Measurements from ENCODE around the gene TIMM17A. TPM values are rescaled to one million over a fixed set of nuclear protein-coding genes. Genes with fewer than 3 reads are reported as not detected.
A peak's percentile ranks its signal among the peaks of the same experiment; 100 is the strongest.
"Not testable (repeated sequence)": the region's sequence is repeated elsewhere in the genome, so short reads cannot be mapped to it uniquely, and the experiment has no call there.

The TIMM17A gene
- total RNA-seq, 1 experiment from 2014 or later: 97.0 TPM

GRCh38 chr1:201955729-201956143 lies 433 bp downstream of the TIMM17A start:
- DNase-seq: no peak
- no peaks in the 10 kb centered on the region for H3K27me3 ChIP-seq
- H3K9me3 ChIP-seq: no peaks in the 10 kb centered on the region
- peak overlapping the region; percentile 97 for H3K4me3 ChIP-seq
- peaks cover 44% of the 10 kb centered on the region for H3K36me3 ChIP-seq

- Histone ChIP-seq H3K9me3 (no peaks in the 10 kb centered on the region), H3K4me3 (no peak overlapping the region), H3K36me3 (peaks cover 68% of the 10 kb centered on the region), H3K27me3 (no peaks in the 10 kb centered on the region)
- no peak for DNase-seq
Observed at GRCh38 chr1:201958348-201958747, 3.0 kb downstream of the TIMM17A start.

GRCh38 chr1:201962382-201962781 lies 7.1 kb downstream of the TIMM17A start:
- not testable (repeated sequence) for H3K4me3 ChIP-seq, H3K27me3 ChIP-seq, H3K9me3 ChIP-seq, DNase-seq
- H3K36me3 ChIP-seq: peaks cover 88% of the 10 kb centered on the region

- H3K36me3 ChIP-seq: peaks cover 84% of the 10 kb centered on the region
- DNase-seq: no peak
- H3K9me3 ChIP-seq: no peaks in the 10 kb centered on the region
- no peak overlapping the region for H3K4me3 ChIP-seq
- no peaks in the 10 kb centered on the region for H3K27me3 ChIP-seq
Observed at GRCh38 chr1:201964261-201964660, 9.0 kb downstream of the TIMM17A start.

- DNase-seq: no peak
- Histone ChIP-seq H3K9me3 (no peaks in the 10 kb centered on the region), H3K27me3 (no peaks in the 10 kb centered on the region), H3K4me3 (no peak overlapping the region), H3K36me3 (peaks cover 89% of the 10 kb centered on the region)
Observed at GRCh38 chr1:201966171-201966570, 10.9 kb downstream of the TIMM17A start.

GRCh38 chr1:201968202-201968925 lies 13.1 kb downstream of the TIMM17A start:
- peaks cover 68% of the 10 kb centered on the region for H3K36me3 ChIP-seq
- H3K9me3 ChIP-seq: no peaks in the 10 kb centered on the region
- DNase-seq: no peak
- no peak overlapping the region for H3K4me3 ChIP-seq
- no peaks in the 10 kb centered on the region for H3K27me3 ChIP-seq

GRCh38 chr1:201970334-201971159 lies 15.2 kb downstream of the TIMM17A start:
- Histone ChIP-seq H3K36me3 (peaks cover 48% of the 10 kb centered on the region), H3K4me3 (no peak overlapping the region), H3K9me3 (no peaks in the 10 kb centered on the region), H3K27me3 (no peaks in the 10 kb centered on the region)
- peak; percentile 66 for DNase-seq

- peak; percentile 80 for DNase-seq
Observed at GRCh38 chr1:201982082-201982622, 26.8 kb downstream of the TIMM17A start.

GRCh38 chr1:201982623-201983379 lies 27.5 kb downstream of the TIMM17A start, which contains the start of gene RNPEP:
Gene RNPEP (plus strand): TSS chr1:201982648. CDS start chr1:201982667, 19 bp downstream.
- Histone ChIP-seq H3K4me3 (peak within 1 kb of the TSS; percentile 96), H3K27me3 (no peaks in the 10 kb centered on the region)
- peak; percentile 91 for DNase-seq

More at GRCh38 chr1:201982082-201982622, 26.8 kb downstream of the TIMM17A start:
- H3K4me3 ChIP-seq: peak overlapping the region; percentile 96
- H3K36me3 ChIP-seq: peaks cover 6% of the 10 kb centered on the region; the same call in 1 of the 2 replicates
- H3K27me3 ChIP-seq: no peaks in the 10 kb centered on the region
- no peaks in the 10 kb centered on the region for H3K9me3 ChIP-seq

GRCh38 chr1:201983380-201983805 lies 28.1 kb downstream of the TIMM17A start:
- Histone ChIP-seq H3K36me3 (peaks cover 7% of the 10 kb centered on the region), H3K4me3 (peak overlapping the region; percentile 96), H3K9me3 (no peaks in the 10 kb centered on the region), H3K27me3 (no peaks in the 10 kb centered on the region)
- DNase-seq: no peak

More at GRCh38 chr1:201982623-201983379, 27.5 kb downstream of the TIMM17A start, which contains the start of gene RNPEP:
- Histone ChIP-seq H3K9me3 (no peaks in the 10 kb centered on the region), H3K36me3 (peaks cover 6% of the 10 kb centered on the region; the same call in 1 of the 2 replicates)

- no peak for DNase-seq
- Histone ChIP-seq H3K9me3 (no peaks in the 10 kb centered on the region), H3K4me3 (no peak overlapping the region), H3K27me3 (no peaks in the 10 kb centered on the region), H3K36me3 (peaks cover 17% of the 10 kb centered on the region)
Observed at GRCh38 chr1:201984446-201984845, 29.1 kb downstream of the TIMM17A start.

GRCh38 chr1:201985355-201985754 lies 30.1 kb downstream of the TIMM17A start:
- H3K4me3 ChIP-seq: no peak overlapping the region

GRCh38 chr1:201988601-201989000 lies 33.3 kb downstream of the TIMM17A start:
- DNase-seq: no peak
- Histone ChIP-seq H3K4me3 (no peak overlapping the region), H3K36me3 (peaks cover 54% of the 10 kb centered on the region), H3K9me3 (no peaks in the 10 kb centered on the region), H3K27me3 (no peaks in the 10 kb centered on the region)

More at GRCh38 chr1:201985355-201985754, 30.1 kb downstream of the TIMM17A start:
- no peaks in the 10 kb centered on the region for H3K27me3 ChIP-seq
- DNase-seq: no peak
- no peaks in the 10 kb centered on the region for H3K9me3 ChIP-seq
- peaks cover 25% of the 10 kb centered on the region for H3K36me3 ChIP-seq

- DNase-seq: no peak
- Histone ChIP-seq H3K27me3 (no peaks in the 10 kb centered on the region), H3K36me3 (peaks cover 56% of the 10 kb centered on the region), H3K9me3 (no peaks in the 10 kb centered on the region), H3K4me3 (no peak overlapping the region)
Observed at GRCh38 chr1:201989354-201990128, 34.2 kb downstream of the TIMM17A start.

- H3K36me3 ChIP-seq: peaks cover 60% of the 10 kb centered on the region
- H3K27me3 ChIP-seq: no peaks in the 10 kb centered on the region
- no peak for DNase-seq
- no peak overlapping the region for H3K4me3 ChIP-seq
- H3K9me3 ChIP-seq: no peaks in the 10 kb centered on the region
Observed at GRCh38 chr1:201990427-201990826, 35.1 kb downstream of the TIMM17A start.

Data from MG63 (cell line).